Measurements from ENCODE around the gene DOK5. TPM values are rescaled to one million over a fixed set of nuclear protein-coding genes. Genes with fewer than 3 reads are reported as not detected.

Gene DOK5
- total RNA-seq, 2 experiments from 2014 or later = not detected

- CTCF ChIA-PET = no interaction called here
- no peak overlapping the region for H3K4me3 Mint-ChIP-seq
- TF ChIP-seq CTCF (IDR thresholded peaks at IDR 0.05) = no peak
- H3K27ac Mint-ChIP-seq = no peak overlapping the region
- Histone ChIP-seq H3K36me3 (ENCODE audit: insufficient read depth, low read length) (no peaks in the 10 kb centered on the region), H3K27me3 (ENCODE audit: control insufficient read depth in 1 of 2, insufficient read depth in 2 of 2, low read length in 2 of 2) (no peaks in the 10 kb centered on the region), H3K4me3 (ENCODE audit: low read length) (no peak overlapping the region), H3K27ac (ENCODE audit: low read depth in 1 of 2, low read length in 2 of 2) (no peak overlapping the region), H3K9me3 (ENCODE audit: control insufficient read depth in 1 of 2, insufficient read depth in 1 of 2, low read length in 2 of 2) (no peaks in the 10 kb centered on the region), H3K4me1 (ENCODE audit: insufficient read depth, low read length) (no peaks in the 10 kb centered on the region)
- H3K4me1 Mint-ChIP-seq (ENCODE audit: low read depth) = no peaks in the 10 kb centered on the region
- ATAC-seq (ENCODE audit: poor library complexity) = no peak
- intact Hi-C loops (cut with DNase I, micrococcal nuclease) = no loop called here
- POLR2A ChIA-PET = no interaction called here
- H3K27me3 Mint-ChIP-seq = no peaks in the 10 kb centered on the region
- H3K9me3 Mint-ChIP-seq = peaks cover 3% of the 10 kb centered on the region
- no peaks in the 10 kb centered on the region for H3K36me3 Mint-ChIP-seq (ENCODE audit: low read depth)
- DNase-seq = no peak
Observed at GRCh38 chr20:54506643-54507042, 31.2 kb downstream of the DOK5 start.

GRCh38 chr20:54510541-54511129, 35.2 kb downstream of the DOK5 start:
- Mint-ChIP-seq H3K9me3 (peaks cover under 1% of the 10 kb centered on the region), H3K27me3 (no peaks in the 10 kb centered on the region), H3K27ac (no peak overlapping the region), H3K36me3 (ENCODE audit: low read depth) (no peaks in the 10 kb centered on the region), H3K4me1 (ENCODE audit: low read depth) (no peaks in the 10 kb centered on the region), H3K4me3 (no peak overlapping the region)
- DNase-seq (no peak), ATAC-seq (ENCODE audit: poor library complexity) (no peak)
- H3K4me1 ChIP-seq (ENCODE audit: insufficient read depth, low read length) = no peaks in the 10 kb centered on the region
- ChIA-PET CTCF (no interaction called here), POLR2A (no interaction called here)
- no peaks in the 10 kb centered on the region for H3K27me3 ChIP-seq (ENCODE audit: control insufficient read depth in 1 of 2, insufficient read depth in 2 of 2, low read length in 2 of 2)
- intact Hi-C loops (cut with DNase I, micrococcal nuclease) = no loop called here
- H3K27ac ChIP-seq (ENCODE audit: low read depth in 1 of 2, low read length in 2 of 2) = no peak overlapping the region
- no peak overlapping the region for H3K4me3 ChIP-seq (ENCODE audit: low read length)
- no peaks in the 10 kb centered on the region for H3K9me3 ChIP-seq (ENCODE audit: control insufficient read depth in 1 of 2, insufficient read depth in 1 of 2, low read length in 2 of 2)
- no peaks in the 10 kb centered on the region for H3K36me3 ChIP-seq (ENCODE audit: insufficient read depth, low read length)
- no peak for TF ChIP-seq CTCF (IDR thresholded peaks at IDR 0.05)

- Mint-ChIP-seq H3K36me3 (ENCODE audit: low read depth) (no peaks in the 10 kb centered on the region), H3K9me3 (no peaks in the 10 kb centered on the region), H3K27ac (no peak overlapping the region), H3K4me1 (ENCODE audit: low read depth) (no peaks in the 10 kb centered on the region), H3K27me3 (no peaks in the 10 kb centered on the region), H3K4me3 (no peak overlapping the region)
- Histone ChIP-seq H3K36me3 (ENCODE audit: insufficient read depth, low read length) (no peaks in the 10 kb centered on the region), H3K9me3 (ENCODE audit: control insufficient read depth in 1 of 2, insufficient read depth in 1 of 2, low read length in 2 of 2) (no peaks in the 10 kb centered on the region), H3K27ac (ENCODE audit: low read depth in 1 of 2, low read length in 2 of 2) (no peak overlapping the region), H3K27me3 (ENCODE audit: control insufficient read depth in 1 of 2, insufficient read depth in 2 of 2, low read length in 2 of 2) (no peaks in the 10 kb centered on the region), H3K4me1 (ENCODE audit: insufficient read depth, low read length) (no peaks in the 10 kb centered on the region), H3K4me3 (ENCODE audit: low read length) (no peak overlapping the region)
- no peak for DNase-seq
- ChIA-PET CTCF (no interaction called here), POLR2A (no interaction called here)
- intact Hi-C loops (cut with DNase I, micrococcal nuclease) = no loop called here
- TF ChIP-seq CTCF (IDR thresholded peaks at IDR 0.05) = no peak
- no peak for ATAC-seq (ENCODE audit: poor library complexity)
Observed at GRCh38 chr20:54512694-54513093, 37.3 kb downstream of the DOK5 start.
